Mesodermal cell (in vitro differentiated cells): ENCODE results near the gene CCDC150.
"Not testable (repeated sequence)": the region's sequence is repeated elsewhere in the genome, so short reads cannot be mapped to it uniquely, and the experiment has no call there.

Source experiments
- H3K27ac ChIP-seq: 2 replicates; pipeline ENCODE4 v1.7.0; 2013; ENCODE audit warnings: mild to moderate bottlenecking, low read depth, low read length, moderate library complexity; ENCODE audit not compliant: severe bottlenecking
- H3K36me3 ChIP-seq: 2 replicates; pipeline ENCODE4 v1.7.1; 2013; ENCODE audit warnings: mild to moderate bottlenecking, low read length, moderate library complexity; ENCODE audit not compliant: control insufficient read depth, insufficient read depth
- H3K4me1 ChIP-seq: one replicate; pipeline ENCODE4 v1.7.1; 2013; ENCODE audit warnings: mild to moderate bottlenecking, low read length; ENCODE audit not compliant: insufficient read depth, control insufficient read depth, poor library complexity, severe bottlenecking
- H3K4me3 ChIP-seq: 2 replicates; pipeline ENCODE4 v1.7.0; 2013; ENCODE audit warnings: low read length, control low read depth, mild to moderate bottlenecking; ENCODE audit not compliant: insufficient read depth, poor library complexity, severe bottlenecking; ENCODE audit errors: extremely low read depth
- H3K9me3 ChIP-seq: 2 replicates; pipeline ENCODE4 v1.7.1; 2013; ENCODE audit warnings: mild to moderate bottlenecking, low read length, moderate library complexity; ENCODE audit not compliant: control insufficient read depth
- WGBS, 2 experiments: methylation state at CpG; one replicate each; pipeline ENCODE4 v1.1.5; 2013; ENCODE audit warnings: missing lambda C conversion rate in 2 of 2; ENCODE audit not compliant: insufficient coverage in 2 of 2; 5-methylcytosine and 5-hydroxymethylcytosine counted together

CCDC150 gene

GRCh38 chr2:196670342-196670741 is 30.8 kb downstream of the CCDC150 start:
- Histone ChIP-seq H3K4me3 (no peak overlapping the region), H3K4me1 (no peaks in the 10 kb centered on the region), H3K9me3 (no peaks in the 10 kb centered on the region), H3K36me3 (peaks cover 12% of the 10 kb centered on the region), H3K27ac (no peak overlapping the region)

- Histone ChIP-seq H3K4me1 (no peaks in the 10 kb centered on the region), H3K9me3 (no peaks in the 10 kb centered on the region), H3K36me3 (peaks cover 19% of the 10 kb centered on the region), H3K4me3 (no peak overlapping the region), H3K27ac (no peak overlapping the region)
- 100% methylated on average over 1 to 3 of the region's 3 CpGs for WGBS, 2 experiments
Measured at GRCh38 chr2:196675963-196676362, 36.4 kb downstream of the CCDC150 start.

DNA sequence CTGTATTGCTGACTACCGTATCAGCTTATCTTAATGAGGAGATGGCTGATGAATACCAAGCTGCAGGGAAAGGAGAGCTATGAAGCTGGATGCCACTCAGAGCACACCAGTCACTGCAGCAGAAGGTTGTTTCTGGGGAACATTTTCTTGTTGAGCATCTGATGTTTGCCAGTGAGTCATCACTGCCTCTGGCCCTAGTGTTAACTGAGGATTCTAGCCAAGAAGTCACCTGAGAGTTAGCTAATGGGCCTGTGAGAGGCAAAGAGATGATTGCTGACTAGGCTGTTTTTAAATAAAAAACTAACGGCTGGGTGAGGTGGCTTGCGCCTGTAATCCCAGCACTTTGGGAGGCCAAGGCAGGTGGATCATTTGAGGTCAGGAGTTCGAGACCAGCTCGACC is 37.9 kb downstream of the CCDC150 start:
- no peak overlapping the region for H3K27ac ChIP-seq

GRCh38 chr2:196679368-196679767 is 39.9 kb downstream of the CCDC150 start:
- H3K36me3 ChIP-seq: peaks cover 22% of the 10 kb centered on the region
- H3K4me1 ChIP-seq: no peaks in the 10 kb centered on the region
- no peak overlapping the region for H3K4me3 ChIP-seq
- H3K27ac ChIP-seq: no peak overlapping the region
- H3K9me3 ChIP-seq: no peaks in the 10 kb centered on the region

More for the DNA sequence above, 37.9 kb downstream of the CCDC150 start:
- WGBS, 2 experiments: 89 to 100% methylated on average over 2 to 3 of the region's 5 CpGs
- no peaks in the 10 kb centered on the region for H3K9me3 ChIP-seq
- H3K4me3 ChIP-seq: no peak overlapping the region
- H3K36me3 ChIP-seq: peaks cover 19% of the 10 kb centered on the region
- no peaks in the 10 kb centered on the region for H3K4me1 ChIP-seq

DNA sequence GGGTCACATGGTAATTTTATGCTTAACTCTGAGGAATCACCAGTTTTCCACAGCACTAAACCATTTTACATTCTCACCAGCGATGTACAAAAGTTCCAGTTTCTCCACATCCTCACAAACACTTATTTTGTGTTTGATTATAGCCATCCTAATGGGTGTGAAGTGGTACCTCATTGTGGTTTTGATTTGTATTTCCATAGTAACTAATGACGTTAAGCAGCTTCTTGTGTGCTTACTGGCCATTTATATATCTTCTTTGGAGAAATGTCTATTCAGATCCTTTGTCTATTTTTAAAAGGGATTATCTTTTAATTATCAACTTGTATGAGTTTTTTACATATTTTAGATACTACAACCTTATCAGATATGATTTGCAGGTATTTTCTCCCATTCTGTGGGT is 42.0 kb downstream of the CCDC150 start:
- peaks cover 26% of the 10 kb centered on the region for H3K36me3 ChIP-seq
- WGBS, 2 experiments: no CpG with 5 or more reads among the region's 2 CpGs
- H3K27ac ChIP-seq: no peak overlapping the region
- peaks cover 4% of the 10 kb centered on the region for H3K9me3 ChIP-seq
- H3K4me3 ChIP-seq: no peak overlapping the region
- H3K4me1 ChIP-seq: no peaks in the 10 kb centered on the region

- H3K27ac ChIP-seq: no peak overlapping the region
- H3K4me1 ChIP-seq: no peaks in the 10 kb centered on the region
- peaks cover 7% of the 10 kb centered on the region for H3K9me3 ChIP-seq
- H3K4me3 ChIP-seq: no peak overlapping the region
- 94 to 100% methylated on average over 2 to 7 of the region's 7 CpGs for whole genome bisulfite sequencing, 2 experiments
- H3K36me3 ChIP-seq: peaks cover 11% of the 10 kb centered on the region
Measured at GRCh38 chr2:196685792-196686191, 46.3 kb downstream of the CCDC150 start.

DNA sequence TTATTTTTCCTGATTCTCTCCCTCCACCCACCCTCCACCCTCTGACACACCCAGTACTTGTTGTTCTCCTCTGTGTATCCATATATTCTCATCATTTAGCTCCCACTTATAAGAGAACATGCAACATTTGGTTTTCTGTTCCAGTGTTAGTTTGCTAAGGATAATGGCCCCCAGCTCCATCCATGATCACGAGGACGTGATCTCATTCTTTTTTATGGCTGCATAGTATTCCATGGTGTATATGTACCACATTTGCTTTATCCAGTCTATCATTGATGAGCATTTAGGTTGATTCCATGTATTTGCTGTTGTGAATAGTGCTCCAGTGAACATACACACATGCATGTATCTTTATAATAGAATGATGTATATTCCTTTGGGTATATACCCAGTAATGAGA is 47.2 kb downstream of the CCDC150 start:
- not testable (repeated sequence) for H3K4me1 ChIP-seq, H3K4me3 ChIP-seq, H3K9me3 ChIP-seq, H3K27ac ChIP-seq
- WGBS, 2 experiments: 75% methylated on average over 2 of the region's 2 CpGs; no CpG with 5 or more reads in 1 of the 2 experiments
- H3K36me3 ChIP-seq: peaks cover 11% of the 10 kb centered on the region

DNA sequence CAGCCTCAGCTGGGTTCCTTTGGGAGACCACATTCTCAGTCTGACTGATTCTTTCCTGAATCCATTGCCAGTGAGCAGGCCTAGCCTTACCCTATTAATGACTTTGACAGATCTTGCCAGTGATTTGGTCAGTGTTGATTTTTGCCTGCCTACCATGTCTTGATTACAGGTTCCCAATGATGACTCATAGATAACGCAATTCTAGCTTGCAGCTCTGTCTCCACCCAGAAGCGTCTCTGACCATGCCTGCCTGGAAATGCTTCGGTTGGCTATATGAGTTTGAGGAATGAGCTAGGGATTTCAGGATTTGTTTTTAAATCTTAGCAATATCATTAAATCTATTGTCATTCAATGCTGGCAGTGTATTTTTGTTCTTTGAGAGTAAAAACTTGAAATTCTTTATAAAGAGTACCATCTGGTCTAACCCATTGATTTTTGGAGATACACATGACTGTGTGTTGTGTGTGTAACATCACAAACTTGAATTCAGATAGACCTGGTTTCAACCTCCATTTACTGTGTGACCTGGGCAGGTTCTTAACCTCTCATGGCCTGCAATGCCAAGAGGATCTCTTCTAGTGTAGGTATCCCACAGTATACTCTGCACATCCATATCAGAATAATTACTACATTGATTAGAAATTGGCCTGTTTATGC is 57.0 kb downstream of the CCDC150 start:
- 57% methylated on average over 1 of the region's 3 CpGs; no CpG with 5 or more reads in 1 of the 2 experiments for WGBS, 2 experiments
- Histone ChIP-seq H3K9me3 (no peaks in the 10 kb centered on the region), H3K27ac (peak overlapping the region; percentile 46), H3K36me3 (no peaks in the 10 kb centered on the region), H3K4me3 (no peak overlapping the region), H3K4me1 (peaks cover 4% of the 10 kb centered on the region)

DNA sequence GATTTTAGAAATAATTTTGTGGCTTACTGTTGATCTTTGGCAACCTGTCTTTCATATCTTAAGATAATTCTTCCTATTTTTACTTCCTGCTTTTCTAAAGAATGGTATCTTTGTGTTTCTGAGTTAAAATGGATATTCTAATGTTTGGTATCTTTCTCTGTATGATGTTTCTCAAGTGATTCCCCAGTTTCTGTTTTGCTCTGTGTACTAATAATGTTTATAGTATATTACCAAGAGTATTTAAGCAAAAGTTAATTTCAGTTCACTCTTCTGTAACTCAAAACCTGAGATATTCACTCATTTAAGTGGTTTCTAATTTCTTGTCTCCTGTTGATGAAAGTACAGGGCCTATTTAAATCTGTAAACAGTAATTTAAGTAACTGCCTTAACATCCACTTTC is 58.3 kb downstream of the CCDC150 start:
- H3K4me1 ChIP-seq: peaks cover 4% of the 10 kb centered on the region
- no peak overlapping the region for H3K27ac ChIP-seq
- H3K4me3 ChIP-seq: no peak overlapping the region
- H3K9me3 ChIP-seq: no peaks in the 10 kb centered on the region
- no peaks in the 10 kb centered on the region for H3K36me3 ChIP-seq

GRCh38 chr2:196702641-196703040 is 63.1 kb downstream of the CCDC150 start:
- no peaks in the 10 kb centered on the region for H3K9me3 ChIP-seq
- H3K27ac ChIP-seq: no peak overlapping the region
- H3K4me3 ChIP-seq: no peak overlapping the region
- H3K4me1 ChIP-seq: no peaks in the 10 kb centered on the region
- no peaks in the 10 kb centered on the region for H3K36me3 ChIP-seq
- 63 to 100% methylated on average over 1 to 2 of the region's 2 CpGs for WGBS, 2 experiments

- H3K9me3 ChIP-seq: no peaks in the 10 kb centered on the region
- no peaks in the 10 kb centered on the region for H3K36me3 ChIP-seq
- no peak overlapping the region for H3K4me3 ChIP-seq
- no peak overlapping the region for H3K27ac ChIP-seq
- H3K4me1 ChIP-seq: no peaks in the 10 kb centered on the region
Measured at GRCh38 chr2:196703695-196704094, 64.2 kb downstream of the CCDC150 start.
